Neural cell (in vitro differentiated cells): ENCODE measurements around the gene TEK. TPM values are rescaled to one million over a fixed set of nuclear protein-coding genes. Genes with fewer than 3 reads are reported as not detected.

Experiments
- H2AFZ ChIP-seq: fragments of 200-600, 300-800 bp; sonication (generic), shearing (Covaris generic); 2 replicates; pipeline ENCODE4 v1.6.0; 2014; ENCODE audit warnings: low read depth, mild to moderate bottlenecking, antibody characterized with exemption, low read length, moderate library complexity
- H3F3A ChIP-seq: fragments of 200-600 bp; shearing (Covaris generic); 2 replicates; pipeline ENCODE4 v1.6.1; 2016; ENCODE audit warnings: mild to moderate bottlenecking, moderate library complexity, mixed read lengths, antibody characterized with exemption, low read length; ENCODE audit not compliant: insufficient read depth, poor library complexity, severe bottlenecking
- H3K27ac ChIP-seq: fragments of 200-600, 300-800 bp; sonication (generic), shearing (Covaris generic); 2 replicates; pipeline ENCODE4 v1.5.1; 2014; ENCODE audit warnings: mild to moderate bottlenecking, low read length, moderate library complexity
- H3K27me3 ChIP-seq: fragments of 300-800, 200-600 bp; sonication (generic), shearing (Covaris generic); 2 replicates; pipeline ENCODE4 v1.6.0; 2014; ENCODE audit warnings: mild to moderate bottlenecking, low read depth, low read length, moderate library complexity; ENCODE audit not compliant: insufficient read depth
- H3K36me3 ChIP-seq: fragments of 300-800, 200-600 bp; sonication (generic), shearing (Covaris generic); 2 replicates; pipeline ENCODE4 v1.5.1; 2014; ENCODE audit warnings: mild to moderate bottlenecking, antibody characterized with exemption, low read length, moderate library complexity; ENCODE audit not compliant: insufficient read depth
- H3K4me2 ChIP-seq: fragments of 300-800, 200-600 bp; sonication (generic), shearing (Covaris generic); 2 replicates; pipeline ENCODE4 v1.6.0; 2014; ENCODE audit warnings: mild to moderate bottlenecking, low read length
- H3K4me3 ChIP-seq: fragments of 300-800, 200-600 bp; sonication (generic), shearing (Covaris generic); 2 replicates; pipeline ENCODE4 v1.5.1; 2014; ENCODE audit warnings: mild to moderate bottlenecking, low read length, moderate library complexity
- H3K79me2 ChIP-seq: fragments of 200-600 bp; shearing (Covaris generic); replicated peaks from 2 replicates; pipeline ENCODE4 v1.6.0; 2014; ENCODE audit warnings: mild to moderate bottlenecking, low read length, moderate library complexity; ENCODE audit not compliant: insufficient read depth
- H3K9ac ChIP-seq: fragments of 300-800, 200-600 bp; sonication (generic), shearing (Covaris generic); 2 replicates; pipeline ENCODE4 v1.6.1; 2016; ENCODE audit warnings: mild to moderate bottlenecking, low read length, mixed read lengths
- H3K9me2 ChIP-seq: fragments of 200-600 bp; shearing (Covaris generic); 2 replicates; pipeline ENCODE4 v1.6.1; 2016; ENCODE audit warnings: mild to moderate bottlenecking, low read length, mixed read lengths; ENCODE audit not compliant: insufficient read depth
- H3K9me3 ChIP-seq: fragments of 200-600, 300-800 bp; sonication (generic), shearing (Covaris generic); 2 replicates; pipeline ENCODE4 v1.6.1; 2016; ENCODE audit warnings: mild to moderate bottlenecking, mixed run types, low read length, moderate library complexity, mixed read lengths
- H4K20me1 ChIP-seq: fragments of 200-600 bp; shearing (Covaris generic); 2 replicates; pipeline ENCODE4 v1.6.1; 2016; ENCODE audit warnings: mild to moderate bottlenecking, mixed run types; ENCODE audit not compliant: insufficient read depth
- EP300 ChIP-seq: fragments of 450-650 bp; conservative IDR thresholded peaks from 2 replicates; pipeline ENCODE4 v1.6.1; 2014; ENCODE audit warnings: antibody characterized with exemption, mild to moderate bottlenecking, moderate library complexity; ENCODE audit not compliant: poor library complexity, severe bottlenecking
- EZH2 ChIP-seq: fragments of 200-600, 300-800 bp; shearing (Covaris generic), sonication (generic); IDR thresholded peaks from 2 replicates; pipeline ENCODE4 v1.6.1; 2014; ENCODE audit warnings: antibody characterized with exemption, low read length, borderline replicate concordance, mild to moderate bottlenecking; ENCODE audit not compliant: insufficient read depth, poor library complexity, severe bottlenecking
- MXI1 ChIP-seq: fragments of 450-650 bp; conservative IDR thresholded peaks from 2 replicates; pipeline ENCODE4 v1.6.1; 2014; ENCODE audit warnings: antibody characterized with exemption, mild to moderate bottlenecking; ENCODE audit not compliant: poor library complexity, severe bottlenecking
- POLR2AphosphoS5 ChIP-seq: IDR thresholded peaks from 2 replicates; pipeline ENCODE4 v1.6.1; 2012
- RAD21 ChIP-seq: fragments of 450-650 bp; conservative IDR thresholded peaks from 2 replicates; pipeline ENCODE4 v1.6.1; 2014; ENCODE audit warnings: antibody characterized with exemption, mild to moderate bottlenecking, moderate library complexity
- SMC3 ChIP-seq: fragments of 450-650 bp; conservative IDR thresholded peaks from 2 replicates; pipeline ENCODE4 v1.6.1; 2014; ENCODE audit warnings: antibody characterized with exemption, mild to moderate bottlenecking, moderate library complexity; ENCODE audit not compliant: poor library complexity
- TAF1 ChIP-seq: IDR thresholded peaks from 2 replicates; pipeline ENCODE4 v1.6.1; 2012; ENCODE audit warnings: low read depth
- polyA plus RNA-seq: library from polyadenylated mRNA; depleted of rRNA; stranded (reverse); fragments of >200 nt; gene quantifications from 2 replicates; pipeline ENCODE4 v1.2.3, GENCODE V29; 2014
- TF ChIP-seq, protein P1 (sequence below): fragments of 450-650 bp; IDR thresholded peaks from 2 replicates; pipeline ENCODE4 v1.5.1; 2014; ENCODE audit warnings: antibody characterized with exemption, mild to moderate bottlenecking, moderate library complexity; ENCODE audit not compliant: poor library complexity, severe bottlenecking
- TF ChIP-seq, protein P2 (sequence below): IDR thresholded peaks from 2 replicates; pipeline ENCODE4 v1.6.1; 2012; ENCODE audit warnings: borderline replicate concordance

TEK gene
- polyA plus RNA-seq, 1 donor from 2014 or later, result 0.83 TPM

DNA sequence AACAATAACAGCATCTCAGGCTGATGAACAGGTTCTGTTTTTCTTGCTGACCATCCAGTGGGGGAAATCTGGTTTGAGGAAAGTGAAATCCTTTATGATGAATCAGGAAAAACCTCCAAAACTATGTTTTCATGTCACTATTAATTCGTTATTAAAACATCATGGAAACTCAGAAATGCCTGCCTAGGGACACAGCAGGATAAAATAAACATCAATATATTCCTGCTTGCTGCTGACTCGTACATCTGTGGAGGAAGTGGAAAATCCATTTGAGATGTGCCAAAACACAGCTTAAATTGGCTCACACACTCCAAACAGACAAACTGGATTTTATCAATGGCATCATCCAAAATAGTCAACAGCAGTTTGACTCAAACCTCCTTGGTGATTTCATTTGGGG, 53.0 kb downstream of the TEK start:
- H3K27me3 ChIP-seq, result no peaks in the 10 kb centered on the region
- H3K4me2 ChIP-seq, result no peak overlapping the region
- H3K9me3 ChIP-seq, result no peaks in the 10 kb centered on the region
- H2AFZ ChIP-seq, result no peak overlapping the region
- no peak overlapping the region for H3K4me3 ChIP-seq
- H3K9ac ChIP-seq, result no peak overlapping the region
- H4K20me1 ChIP-seq, result no peaks in the 10 kb centered on the region
- no peak for TF ChIP-seq RAD21
- no peak for TF ChIP-seq SMC3
- H3K9me2 ChIP-seq, result no peaks in the 10 kb centered on the region
- H3K36me3 ChIP-seq, result no peaks in the 10 kb centered on the region
- H3K79me2 ChIP-seq, result no peaks in the 10 kb centered on the region
- no peak overlapping the region for H3K27ac ChIP-seq
- no peaks in the 10 kb centered on the region for H3F3A ChIP-seq

DNA sequence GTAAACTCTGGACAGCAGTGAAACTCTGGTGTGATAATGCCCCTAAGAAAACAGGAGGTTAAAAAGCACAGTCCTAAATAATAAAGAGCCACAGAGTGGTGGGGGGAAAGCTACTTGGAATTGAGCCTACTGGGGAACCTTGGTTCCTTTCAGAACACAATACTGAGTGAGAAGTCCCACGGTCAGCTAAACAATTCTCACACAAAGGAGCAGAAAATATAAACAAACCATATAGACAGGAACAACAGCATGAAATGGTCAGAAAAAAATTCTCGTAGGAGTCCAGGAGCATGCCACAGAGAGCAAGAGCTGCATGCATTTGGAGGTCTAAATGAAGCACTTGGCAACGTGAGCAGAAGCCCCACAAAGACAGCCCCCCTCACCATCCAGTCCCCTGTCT, 56.0 kb downstream of the TEK start:
- no peaks in the 10 kb centered on the region for H3K9me2 ChIP-seq
- no peak overlapping the region for H3K9ac ChIP-seq
- no peaks in the 10 kb centered on the region for H4K20me1 ChIP-seq
- no peaks in the 10 kb centered on the region for H3K27me3 ChIP-seq
- H3K4me2 ChIP-seq, result no peak overlapping the region
- no peak overlapping the region for H3K27ac ChIP-seq
- H3K9me3 ChIP-seq, result no peaks in the 10 kb centered on the region
- no peaks in the 10 kb centered on the region for H3F3A ChIP-seq
- H3K4me3 ChIP-seq, result no peak overlapping the region
- H2AFZ ChIP-seq, result no peak overlapping the region
- H3K36me3 ChIP-seq, result no peaks in the 10 kb centered on the region
- H3K79me2 ChIP-seq, result no peaks in the 10 kb centered on the region
- TF ChIP-seq RAD21, result no peak
- TF ChIP-seq MXI1, result no peak
- TF ChIP-seq, protein P1, sequence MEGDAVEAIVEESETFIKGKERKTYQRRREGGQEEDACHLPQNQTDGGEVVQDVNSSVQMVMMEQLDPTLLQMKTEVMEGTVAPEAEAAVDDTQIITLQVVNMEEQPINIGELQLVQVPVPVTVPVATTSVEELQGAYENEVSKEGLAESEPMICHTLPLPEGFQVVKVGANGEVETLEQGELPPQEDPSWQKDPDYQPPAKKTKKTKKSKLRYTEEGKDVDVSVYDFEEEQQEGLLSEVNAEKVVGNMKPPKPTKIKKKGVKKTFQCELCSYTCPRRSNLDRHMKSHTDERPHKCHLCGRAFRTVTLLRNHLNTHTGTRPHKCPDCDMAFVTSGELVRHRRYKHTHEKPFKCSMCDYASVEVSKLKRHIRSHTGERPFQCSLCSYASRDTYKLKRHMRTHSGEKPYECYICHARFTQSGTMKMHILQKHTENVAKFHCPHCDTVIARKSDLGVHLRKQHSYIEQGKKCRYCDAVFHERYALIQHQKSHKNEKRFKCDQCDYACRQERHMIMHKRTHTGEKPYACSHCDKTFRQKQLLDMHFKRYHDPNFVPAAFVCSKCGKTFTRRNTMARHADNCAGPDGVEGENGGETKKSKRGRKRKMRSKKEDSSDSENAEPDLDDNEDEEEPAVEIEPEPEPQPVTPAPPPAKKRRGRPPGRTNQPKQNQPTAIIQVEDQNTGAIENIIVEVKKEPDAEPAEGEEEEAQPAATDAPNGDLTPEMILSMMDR, result no peak
- TF ChIP-seq SMC3, result no peak
- no peak for TF ChIP-seq EZH2
- no peak for TF ChIP-seq POLR2AphosphoS5
- TF ChIP-seq EP300, result no peak
- TF ChIP-seq, protein P2, sequence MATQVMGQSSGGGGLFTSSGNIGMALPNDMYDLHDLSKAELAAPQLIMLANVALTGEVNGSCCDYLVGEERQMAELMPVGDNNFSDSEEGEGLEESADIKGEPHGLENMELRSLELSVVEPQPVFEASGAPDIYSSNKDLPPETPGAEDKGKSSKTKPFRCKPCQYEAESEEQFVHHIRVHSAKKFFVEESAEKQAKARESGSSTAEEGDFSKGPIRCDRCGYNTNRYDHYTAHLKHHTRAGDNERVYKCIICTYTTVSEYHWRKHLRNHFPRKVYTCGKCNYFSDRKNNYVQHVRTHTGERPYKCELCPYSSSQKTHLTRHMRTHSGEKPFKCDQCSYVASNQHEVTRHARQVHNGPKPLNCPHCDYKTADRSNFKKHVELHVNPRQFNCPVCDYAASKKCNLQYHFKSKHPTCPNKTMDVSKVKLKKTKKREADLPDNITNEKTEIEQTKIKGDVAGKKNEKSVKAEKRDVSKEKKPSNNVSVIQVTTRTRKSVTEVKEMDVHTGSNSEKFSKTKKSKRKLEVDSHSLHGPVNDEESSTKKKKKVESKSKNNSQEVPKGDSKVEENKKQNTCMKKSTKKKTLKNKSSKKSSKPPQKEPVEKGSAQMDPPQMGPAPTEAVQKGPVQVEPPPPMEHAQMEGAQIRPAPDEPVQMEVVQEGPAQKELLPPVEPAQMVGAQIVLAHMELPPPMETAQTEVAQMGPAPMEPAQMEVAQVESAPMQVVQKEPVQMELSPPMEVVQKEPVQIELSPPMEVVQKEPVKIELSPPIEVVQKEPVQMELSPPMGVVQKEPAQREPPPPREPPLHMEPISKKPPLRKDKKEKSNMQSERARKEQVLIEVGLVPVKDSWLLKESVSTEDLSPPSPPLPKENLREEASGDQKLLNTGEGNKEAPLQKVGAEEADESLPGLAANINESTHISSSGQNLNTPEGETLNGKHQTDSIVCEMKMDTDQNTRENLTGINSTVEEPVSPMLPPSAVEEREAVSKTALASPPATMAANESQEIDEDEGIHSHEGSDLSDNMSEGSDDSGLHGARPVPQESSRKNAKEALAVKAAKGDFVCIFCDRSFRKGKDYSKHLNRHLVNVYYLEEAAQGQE, result no peak
- no peak for TF ChIP-seq TAF1

DNA sequence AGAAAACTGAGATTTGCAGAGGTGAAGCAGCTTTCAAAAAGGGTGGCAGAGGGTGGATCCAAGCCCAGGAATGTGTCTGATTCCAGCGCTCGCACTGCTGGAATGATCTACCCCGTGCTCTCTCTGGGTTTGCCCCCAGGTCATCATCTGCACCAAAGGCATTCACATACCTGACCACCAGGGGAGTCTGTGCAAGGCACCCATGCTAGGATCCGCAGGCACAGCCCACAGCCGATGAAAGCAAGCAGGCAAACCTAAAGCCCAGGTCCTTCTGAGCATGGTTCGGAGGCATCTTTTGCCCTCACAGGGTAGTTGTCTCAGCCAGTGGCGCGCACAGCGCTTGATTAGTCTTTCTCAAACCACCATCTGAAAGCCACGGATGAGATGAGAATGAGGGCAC, 56.6 kb downstream of the TEK start:
- H4K20me1 ChIP-seq, result no peaks in the 10 kb centered on the region
- H2AFZ ChIP-seq, result no peak overlapping the region
- H3K27ac ChIP-seq, result no peak overlapping the region
- no peaks in the 10 kb centered on the region for H3F3A ChIP-seq
- H3K9me2 ChIP-seq, result no peaks in the 10 kb centered on the region
- H3K79me2 ChIP-seq, result no peaks in the 10 kb centered on the region
- TF ChIP-seq POLR2AphosphoS5 (no peak), EP300 (no peak), TAF1 (no peak), MXI1 (no peak), RAD21 (no peak), EZH2 (no peak), SMC3 (no peak)
- TF ChIP-seq, protein P1, result no peak
- TF ChIP-seq, protein P2, result no peak
- H3K27me3 ChIP-seq, result no peaks in the 10 kb centered on the region
- H3K4me2 ChIP-seq, result no peak overlapping the region
- H3K4me3 ChIP-seq, result no peak overlapping the region
- H3K36me3 ChIP-seq, result no peaks in the 10 kb centered on the region
- no peaks in the 10 kb centered on the region for H3K9me3 ChIP-seq
- H3K9ac ChIP-seq, result no peak overlapping the region
